Activated effector memory CD4-positive, alpha-beta T cell treated with Interleukin-2 at 50 U/mL for 16 hours (primary cell): ENCODE data around the gene LAMB4.

Experiments
- DNase-seq: peaks from one replicate; pipeline ENCODE4 v3.0.0-alpha.2; 2020

The LAMB4 gene, protein sequence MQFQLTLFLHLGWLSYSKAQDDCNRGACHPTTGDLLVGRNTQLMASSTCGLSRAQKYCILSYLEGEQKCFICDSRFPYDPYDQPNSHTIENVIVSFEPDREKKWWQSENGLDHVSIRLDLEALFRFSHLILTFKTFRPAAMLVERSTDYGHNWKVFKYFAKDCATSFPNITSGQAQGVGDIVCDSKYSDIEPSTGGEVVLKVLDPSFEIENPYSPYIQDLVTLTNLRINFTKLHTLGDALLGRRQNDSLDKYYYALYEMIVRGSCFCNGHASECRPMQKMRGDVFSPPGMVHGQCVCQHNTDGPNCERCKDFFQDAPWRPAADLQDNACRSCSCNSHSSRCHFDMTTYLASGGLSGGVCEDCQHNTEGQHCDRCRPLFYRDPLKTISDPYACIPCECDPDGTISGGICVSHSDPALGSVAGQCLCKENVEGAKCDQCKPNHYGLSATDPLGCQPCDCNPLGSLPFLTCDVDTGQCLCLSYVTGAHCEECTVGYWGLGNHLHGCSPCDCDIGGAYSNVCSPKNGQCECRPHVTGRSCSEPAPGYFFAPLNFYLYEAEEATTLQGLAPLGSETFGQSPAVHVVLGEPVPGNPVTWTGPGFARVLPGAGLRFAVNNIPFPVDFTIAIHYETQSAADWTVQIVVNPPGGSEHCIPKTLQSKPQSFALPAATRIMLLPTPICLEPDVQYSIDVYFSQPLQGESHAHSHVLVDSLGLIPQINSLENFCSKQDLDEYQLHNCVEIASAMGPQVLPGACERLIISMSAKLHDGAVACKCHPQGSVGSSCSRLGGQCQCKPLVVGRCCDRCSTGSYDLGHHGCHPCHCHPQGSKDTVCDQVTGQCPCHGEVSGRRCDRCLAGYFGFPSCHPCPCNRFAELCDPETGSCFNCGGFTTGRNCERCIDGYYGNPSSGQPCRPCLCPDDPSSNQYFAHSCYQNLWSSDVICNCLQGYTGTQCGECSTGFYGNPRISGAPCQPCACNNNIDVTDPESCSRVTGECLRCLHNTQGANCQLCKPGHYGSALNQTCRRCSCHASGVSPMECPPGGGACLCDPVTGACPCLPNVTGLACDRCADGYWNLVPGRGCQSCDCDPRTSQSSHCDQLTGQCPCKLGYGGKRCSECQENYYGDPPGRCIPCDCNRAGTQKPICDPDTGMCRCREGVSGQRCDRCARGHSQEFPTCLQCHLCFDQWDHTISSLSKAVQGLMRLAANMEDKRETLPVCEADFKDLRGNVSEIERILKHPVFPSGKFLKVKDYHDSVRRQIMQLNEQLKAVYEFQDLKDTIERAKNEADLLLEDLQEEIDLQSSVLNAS (N-terminal part only)

GRCh38 chr7:108130261-108130660, at the start of gene LAMB4:
Gene LAMB4, minus strand, starts transcription at chr7:108130361. Its CDS starts 7,197 bp downstream, at chr7:108123164.
- DNase-seq, result no peak

- DNase-seq, result no peak
Measured at GRCh38 chr7:108178398-108178797, 48.2 kb upstream of the LAMB4 start.

DNA sequence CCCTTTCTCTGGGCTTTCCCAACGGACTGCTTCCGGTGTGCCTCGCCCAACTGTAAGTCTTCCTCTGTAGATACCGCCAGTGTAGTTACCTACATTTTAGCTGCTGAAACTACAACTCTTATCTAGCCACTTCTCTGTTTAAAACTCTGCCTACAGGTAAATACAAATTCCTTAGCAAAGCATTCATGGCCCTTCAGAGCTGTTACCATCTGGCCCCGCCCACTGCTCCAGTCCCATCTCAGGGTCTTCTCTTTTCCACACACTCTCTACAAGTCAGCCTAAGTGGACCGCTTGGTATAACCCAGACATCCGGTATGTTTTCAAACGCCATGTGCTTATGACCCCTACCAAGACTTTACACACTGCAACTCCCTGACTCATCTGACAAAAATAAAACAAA, 41.0 kb upstream of the LAMB4 start:
- DNase-seq, result no peak

DNA sequence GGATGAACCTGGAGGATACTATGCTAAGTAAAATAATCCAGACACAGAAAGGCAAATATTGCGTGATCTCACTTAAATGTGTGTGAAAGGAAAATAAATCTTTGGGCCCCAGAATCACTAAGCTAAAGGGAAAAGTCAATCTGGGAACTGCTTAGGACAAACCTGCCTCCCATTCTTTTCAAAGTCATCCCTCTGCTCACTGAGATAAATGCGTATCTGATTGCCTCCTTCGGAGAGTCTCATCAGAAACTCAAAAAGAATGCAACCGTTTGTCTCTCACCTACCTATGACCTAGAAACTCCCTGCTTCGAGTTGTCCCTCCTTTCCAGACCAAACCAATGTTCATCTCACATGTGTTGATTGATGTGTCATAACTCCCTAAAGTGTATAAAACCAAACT, 40.1 kb upstream of the LAMB4 start:
- DNase-seq, result no peak

DNA sequence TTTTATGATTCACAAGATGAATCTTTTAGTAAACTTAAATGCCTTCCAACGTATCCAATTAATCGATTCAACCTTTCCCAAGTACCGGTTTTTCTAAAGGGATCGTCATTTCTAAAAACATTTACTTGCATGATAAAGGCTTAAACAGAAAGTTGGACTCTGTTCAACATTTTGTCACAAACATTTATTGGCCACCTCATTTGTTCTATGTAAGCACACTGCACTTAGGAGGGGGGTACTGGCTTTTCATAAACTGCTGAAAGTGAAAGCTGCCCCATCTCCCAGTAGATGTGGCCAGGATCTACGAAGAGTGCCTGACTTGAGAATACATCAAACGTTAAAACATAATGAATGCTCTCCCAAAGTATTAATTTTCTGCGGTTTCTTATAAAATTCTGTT, 37.3 kb upstream of the LAMB4 start:
- no peak for DNase-seq

GRCh38 chr7:108166687-108167086, 36.5 kb upstream of the LAMB4 start:
- DNase-seq, result no peak

DNA sequence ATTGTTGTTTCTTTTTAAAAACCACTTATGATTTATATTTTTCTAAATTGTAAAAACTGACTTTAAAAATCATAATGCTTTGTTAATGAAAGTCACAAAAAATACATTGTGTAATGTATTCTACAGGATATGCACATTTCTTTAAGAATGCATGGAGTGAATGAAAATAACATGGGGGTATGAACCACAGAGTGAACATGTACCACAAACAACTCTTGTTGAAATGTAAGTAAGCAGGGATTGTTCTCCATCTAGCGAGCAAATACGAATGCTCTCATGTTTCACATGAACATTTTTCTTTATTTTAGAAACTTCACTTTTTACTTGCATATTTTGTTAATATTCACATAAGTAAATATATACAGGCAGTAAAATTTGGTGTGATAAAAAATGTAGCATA, 35.6 kb upstream of the LAMB4 start:
- no peak for DNase-seq

DNA sequence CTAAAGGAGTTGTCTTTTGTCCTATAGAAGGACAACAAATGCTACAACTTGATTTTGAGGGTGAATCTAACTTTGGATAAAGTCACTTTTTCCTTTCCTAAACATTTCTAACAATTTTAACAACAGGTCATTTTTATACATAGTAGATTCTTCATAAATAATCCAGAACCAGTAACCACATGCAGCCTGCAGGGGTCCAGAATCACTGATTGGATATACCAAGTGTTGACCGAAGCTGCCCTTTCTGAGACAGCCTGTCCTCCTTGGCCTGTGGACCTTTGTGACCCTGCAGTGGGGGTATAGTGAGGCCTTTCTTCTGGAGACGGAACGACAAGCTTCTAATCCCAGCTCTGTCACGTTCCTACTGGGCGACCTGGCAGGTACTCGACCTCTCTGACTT, 34.8 kb upstream of the LAMB4 start:
- no peak for DNase-seq

GRCh38 chr7:108164342-108164741, 34.2 kb upstream of the LAMB4 start:
- no peak for DNase-seq

DNA sequence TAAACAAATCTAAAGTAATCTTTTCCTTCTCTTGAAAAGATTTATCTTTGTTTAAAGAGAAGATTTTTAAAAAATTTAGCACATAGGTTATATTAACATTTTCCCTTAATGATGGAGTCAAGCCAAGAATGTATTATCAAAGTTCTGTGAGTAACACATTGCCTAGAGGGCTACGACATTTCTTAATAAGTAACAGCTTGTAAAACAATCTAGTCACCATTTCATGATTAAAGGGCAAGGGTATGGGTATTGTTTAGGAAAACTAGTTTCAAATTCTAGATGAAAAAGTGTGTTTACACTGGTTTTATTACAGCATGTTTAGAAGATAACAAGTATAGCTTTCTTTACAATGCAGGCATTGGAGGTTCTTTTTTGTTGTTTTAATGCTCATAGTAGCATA, 28.6 kb upstream of the LAMB4 start:
- DNase-seq, result no peak

DNA sequence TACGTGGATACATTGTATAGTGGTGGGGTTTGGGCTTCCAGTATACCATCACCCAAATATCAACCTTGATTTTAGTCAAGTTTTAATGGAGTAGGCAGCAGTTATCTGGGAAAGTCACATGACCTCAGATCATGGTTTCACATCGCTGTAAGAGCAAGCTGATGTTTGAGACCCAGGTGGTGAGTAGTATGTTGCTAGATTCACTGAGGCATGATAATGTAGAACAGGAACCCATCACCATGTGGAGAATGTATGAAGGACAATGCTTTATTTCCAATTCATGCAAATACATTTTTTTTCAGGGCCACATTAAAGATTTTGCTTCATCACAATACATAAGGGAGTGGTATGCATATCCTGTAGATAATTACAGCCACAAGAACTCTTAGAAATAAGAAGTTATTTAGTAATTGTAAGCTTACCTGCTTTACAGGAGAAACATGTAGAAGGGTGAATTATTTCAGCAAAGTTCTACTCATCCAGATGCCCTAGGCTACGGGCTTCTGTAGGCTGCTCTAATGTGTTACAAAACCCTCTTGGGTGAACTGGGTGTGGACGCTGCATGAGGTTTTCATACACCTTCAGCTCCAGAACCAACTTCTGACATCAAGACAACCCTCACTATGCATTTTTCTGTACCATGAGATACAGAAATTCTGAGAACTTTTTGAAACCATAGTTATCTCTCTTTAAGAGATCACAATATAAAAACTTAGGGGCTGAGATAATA, 27.6 kb upstream of the LAMB4 start:
- no peak for DNase-seq

DNA sequence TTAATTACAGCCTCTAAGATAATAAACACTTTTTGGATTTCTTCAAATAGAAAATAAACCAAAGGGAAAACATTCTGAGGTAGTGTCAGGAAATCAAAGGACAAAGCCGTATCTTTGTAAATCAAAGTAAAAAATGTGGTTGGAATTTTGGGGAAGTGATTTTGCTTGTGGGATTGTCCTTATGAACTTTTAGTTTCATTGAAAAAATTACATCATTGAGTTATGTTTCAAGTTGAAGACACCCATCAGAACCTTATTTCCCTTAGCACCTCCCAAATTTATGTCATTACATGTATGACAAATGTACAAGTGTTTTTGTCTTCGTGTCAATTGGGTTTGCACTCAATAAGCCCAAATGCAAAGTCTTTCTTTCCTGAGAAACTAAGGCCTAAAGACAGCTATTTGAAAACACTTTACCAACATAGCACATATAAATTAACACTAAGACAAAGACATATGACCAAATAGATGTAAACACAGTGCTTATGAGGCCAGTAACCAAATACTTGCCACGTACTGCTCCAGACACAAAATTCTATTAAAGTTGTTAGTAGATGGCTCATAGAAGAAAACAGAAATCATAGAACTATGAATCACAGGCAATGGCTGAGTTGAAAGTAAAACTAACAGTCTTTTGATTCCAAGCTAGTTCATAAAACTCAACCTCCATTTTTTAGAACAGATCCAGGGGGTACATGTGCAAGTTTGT, 26.9 kb upstream of the LAMB4 start:
- no peak for DNase-seq

DNA sequence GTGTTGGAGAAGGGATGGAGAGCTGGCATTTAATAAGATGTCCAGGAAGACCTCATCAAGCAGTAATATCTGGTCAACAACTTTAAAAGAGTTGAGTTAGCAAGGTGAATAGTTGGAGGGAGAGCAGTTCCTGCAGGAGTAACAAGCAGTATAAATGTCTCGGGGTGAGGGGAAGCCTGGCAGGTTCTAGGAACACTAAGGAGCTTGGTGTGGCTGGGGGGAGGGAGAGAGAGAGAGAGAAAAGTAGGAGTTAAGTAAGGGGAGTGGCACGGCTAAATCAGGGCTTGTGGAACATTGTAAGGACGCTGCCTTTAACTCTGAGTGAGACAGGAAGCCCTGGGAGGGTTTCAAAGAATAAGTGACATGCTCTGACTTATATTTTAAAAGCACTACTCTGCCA, 22.0 kb upstream of the LAMB4 start:
- DNase-seq, result no peak

GRCh38 chr7:108149908-108150307, 19.7 kb upstream of the LAMB4 start:
- no peak for DNase-seq

GRCh38 chr7:108149119-108149518, 19.0 kb upstream of the LAMB4 start:
- DNase-seq, result no peak

- DNase-seq, result no peak
Measured at GRCh38 chr7:108147031-108147563, 16.9 kb upstream of the LAMB4 start.

DNA sequence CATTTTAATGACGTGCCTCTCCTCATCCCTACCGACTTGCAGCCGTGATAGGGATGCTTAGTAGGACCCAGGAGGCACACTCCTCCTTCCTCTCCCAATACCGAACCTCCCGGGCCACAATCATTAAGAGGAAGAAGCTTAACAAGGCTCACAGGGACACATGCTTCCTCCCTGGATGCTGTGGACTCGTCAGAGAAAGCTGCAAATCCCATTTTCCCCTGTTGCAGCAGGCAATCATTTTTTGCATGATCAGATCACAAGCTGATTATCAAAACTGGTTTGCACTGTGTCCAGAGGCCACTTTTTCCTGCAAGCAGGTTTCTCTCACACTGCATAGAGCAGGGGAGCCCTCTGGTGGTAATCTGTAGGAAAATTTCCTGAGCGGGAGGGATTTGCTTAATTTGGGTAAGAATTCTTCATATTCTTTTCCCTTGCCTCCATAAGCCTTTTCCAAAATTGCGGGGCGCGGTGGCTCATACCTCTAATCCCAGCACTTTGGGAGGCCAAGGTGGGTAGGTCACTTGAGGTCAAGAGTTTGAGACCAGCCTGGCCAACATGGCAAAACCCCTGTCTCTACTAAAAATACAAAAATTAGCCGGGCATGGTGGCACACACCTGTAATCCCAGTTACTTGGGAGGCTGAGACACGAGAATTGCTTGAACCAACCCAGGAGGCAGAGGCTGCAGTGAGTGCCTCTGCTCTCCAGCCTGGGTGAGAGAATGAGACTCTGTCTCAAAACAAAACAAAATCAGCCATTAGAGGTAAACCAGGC, 16.1 kb upstream of the LAMB4 start:
- no peak for DNase-seq

- DNase-seq, result no peak
Measured at GRCh38 chr7:108145401-108145800, 15.2 kb upstream of the LAMB4 start.

DNA sequence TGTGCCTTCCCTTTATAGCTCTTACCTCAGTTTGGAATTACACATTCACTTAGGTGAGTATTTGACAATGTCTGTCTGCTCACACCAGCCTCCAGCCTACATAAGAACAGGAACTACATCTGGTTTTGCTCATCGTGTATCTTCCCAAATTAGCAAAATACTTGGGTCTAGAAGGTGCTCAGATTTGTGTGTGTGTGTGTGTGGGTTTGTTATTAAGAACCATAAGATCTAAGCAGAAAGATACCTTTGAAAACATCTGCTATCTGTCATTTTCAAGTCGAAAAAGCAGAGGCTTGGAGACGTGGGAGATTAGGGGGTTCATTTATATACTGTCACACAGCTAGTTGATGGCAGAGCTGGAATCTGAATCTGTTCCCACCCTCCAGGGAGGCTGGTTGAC, 14.8 kb upstream of the LAMB4 start:
- no peak for DNase-seq

GRCh38 chr7:108143658-108144420, 13.7 kb upstream of the LAMB4 start:
- no peak for DNase-seq
